GM12878 (cell line): Measurements from ENCODE around the gene TRIM67. TPM values are rescaled to one million over a fixed set of nuclear protein-coding genes. Genes with fewer than 3 reads are reported as not detected.

Experiments used
- ATAC-seq: fragments of 200-7000 bp; cut with Tn5 transposase; 3 replicates; pipeline ENCODE4 v1.9.1; 2020; ENCODE audit warnings: mild to moderate bottlenecking, moderate library complexity
- BruUV-seq: library from RNA; stranded (reverse); fragments of 400-500 nt; replicated peaks from 2 replicates; lab custom pipeline; 2021; lab: Mats Ljungman, UMichigan
- CTCF ChIA-PET: fragments of 300-600 bp; sonication (Branson Sonifier 250); formaldehyde crosslinking; extraction: SDS; loops from one replicate; lab custom pipeline; 2021; ENCODE audit warnings: inconsistent platforms; lab: Yijun Ruan, JAX
- POLR2A ChIA-PET: fragments of 350-600 bp; formaldehyde crosslinking; extraction: SDS; loops from one replicate; lab custom pipeline; 2021; ENCODE audit warnings: inconsistent platforms; lab: Charles Lee
- RAD21 ChIA-PET: fragments of 300-600 bp; sonication (Branson Sonifier 250); formaldehyde crosslinking; loops from one replicate; lab custom pipeline; 2023; ENCODE audit warnings: antibody characterized with exemption; ENCODE audit not compliant: unreplicated experiment; lab: Charles Lee
- SMC1A ChIA-PET: fragments of 300-600 bp; sonication (Branson Sonifier 250); formaldehyde crosslinking; loops from one replicate; lab custom pipeline; 2023; ENCODE audit not compliant: unreplicated experiment, uncharacterized antibody; lab: Charles Lee
- DNase-seq: peaks from one replicate; pipeline ENCODE4 v3.0.0-alpha.2; 2011; ENCODE audit warnings: low read depth, low spot score
- FAIRE-seq: peaks from 3 replicates; lab custom pipeline; 2011; peaks lifted over from hg19 to GRCh38; lab: Jason Lieb, UNC
- H2AFZ ChIP-seq: 2 replicates; pipeline ENCODE4 v1.6.0; 2011; ENCODE audit warnings: low read depth, low read length, control low read depth; ENCODE audit not compliant: control insufficient read depth
- H3K27ac ChIP-seq: 2 replicates; pipeline ENCODE4 v1.5.1; 2011; ENCODE audit warnings: control low read depth; ENCODE audit not compliant: control insufficient read depth, insufficient read depth
- H3K27me3 ChIP-seq, 2 experiments: replicated peaks in 1 of 2; 2 replicates each; pipeline versions ENCODE4 v1.6.0 to v1.6.1; 2011; ENCODE audit warnings: low read length in 1 of 2; ENCODE audit not compliant: control insufficient read depth in 2 of 2, insufficient read depth in 2 of 2
- H3K36me3 ChIP-seq, 2 experiments: 2 replicates each; pipeline ENCODE4 v1.5.1; 2011; ENCODE audit warnings: low read length in 1 of 2; ENCODE audit not compliant: control insufficient read depth in 2 of 2, insufficient read depth in 2 of 2
- H3K4me1 ChIP-seq: 2 replicates; pipeline ENCODE4 v1.6.1; 2011; ENCODE audit warnings: mild to moderate bottlenecking, low read length, moderate library complexity, mixed read lengths; ENCODE audit not compliant: control insufficient read depth, insufficient read depth
- H3K4me2 ChIP-seq: 2 replicates; pipeline ENCODE4 v1.6.0; 2011; ENCODE audit warnings: control low read depth; ENCODE audit not compliant: control insufficient read depth, insufficient read depth
- H3K4me3 ChIP-seq: fragments of 200-600 bp; sonication (generic); 2 replicates; pipeline ENCODE4 v1.5.1; 2016
- H3K79me2 ChIP-seq: 2 replicates; pipeline ENCODE4 v1.6.0; 2011; ENCODE audit warnings: low read length; ENCODE audit not compliant: control insufficient read depth, insufficient read depth
- H3K9ac ChIP-seq: 2 replicates; pipeline ENCODE4 v1.8.0; 2011; ENCODE audit warnings: low read length, control low read depth, mixed read lengths; ENCODE audit not compliant: control insufficient read depth, insufficient read depth
- H3K9me3 ChIP-seq: replicated peaks from 3 replicates; pipeline ENCODE4 v1.5.1; 2011; ENCODE audit warnings: mild to moderate bottlenecking, low read length; ENCODE audit not compliant: control insufficient read depth, insufficient read depth
- H4K20me1 ChIP-seq: 2 replicates; pipeline ENCODE4 v1.6.0; 2011; ENCODE audit not compliant: control insufficient read depth, insufficient read depth
- BCLAF1 ChIP-seq: fragments of 450-650 bp; IDR thresholded peaks from 2 replicates; pipeline ENCODE4 v1.6.1; 2017; ENCODE audit warnings: antibody characterized with exemption, mild to moderate bottlenecking, moderate library complexity
- IRF3 ChIP-seq: fragments of 450-650 bp; IDR thresholded peaks from 2 replicates; pipeline ENCODE4 v1.6.1; 2014; ENCODE audit warnings: mild to moderate bottlenecking
- PKNOX1 ChIP-seq: fragments of 450-650 bp; IDR thresholded peaks from 2 replicates; pipeline ENCODE4 v1.6.1; 2016; ENCODE audit warnings: mild to moderate bottlenecking
- PRDM15 ChIP-seq: fragments of 450-650 bp; formaldehyde crosslinking; IDR thresholded peaks from 2 replicates; pipeline ENCODE4 v1.4.0; 2020; ENCODE audit warnings: mild to moderate bottlenecking, moderate library complexity
- WGBS: methylation state at CpG from one replicate; pipeline ENCODE4 v1.1.6; 2016; ENCODE audit warnings: low lambda C conversion rate; ENCODE audit not compliant: insufficient replicate concordance, insufficient coverage; ENCODE audit errors: missing lambda C conversion rate; 5-methylcytosine and 5-hydroxymethylcytosine counted together
- in situ Hi-C: fragments of 300-500 bp; cut with MboI; formaldehyde crosslinking; loops from 9 replicates; pipeline ENCODE4 v1.14.3; 2018; ENCODE audit warnings: mixed read lengths
- intact Hi-C: fragments of 100-400 bp; cut with micrococcal nuclease; formaldehyde crosslinking; loops from one replicate; pipeline ENCODE4 v1.14.2; 2022; ENCODE audit not compliant: unreplicated experiment
- polyA plus RNA-seq, 11 experiments: library from polyadenylated mRNA; depleted of rRNA in 4 of 11; unstranded in 6 of 11; stranded (reverse) in 5 of 11; fragments of >200 nt; fragmentation: Nextera tagmentation in 4 of 11; fragmentation: Illumina TruSeq in 1 of 11; extraction: Ambion mirVana in 4 of 11; extraction: Trizol in 1 of 11; gene quantifications; 1 replicate in 1 of 11; 2 replicates in 10 of 11; pipeline versions ENCODE4 v1.2.1 to v1.2.3, GENCODE V29; 2011 to 2016; ENCODE audit warnings: inconsistent platforms in 2 of 11, missing spikeins in 2 of 11, low read depth in 1 of 11
- total RNA-seq, 4 experiments: library from RNA; depleted of rRNA in 3 of 4; stranded (reverse); fragments of >200 nt in 3 of 4; fragmentation: Illumina TruSeq in 1 of 4; extraction: Trizol in 1 of 4; gene quantifications; 2 replicates each; pipeline versions ENCODE4 v1.2.1 to v1.2.3, GENCODE V29; 2013 to 2021

Gene TRIM67
- total and polyA plus RNA-seq, 10 of the 15 experiments (the other 5 are each of a cell fraction or from before 2014, with no cell fraction given): under 0.01 to 0.01 TPM; not detected in 8

GRCh38 chr1:231188072-231188471 is 26.2 kb downstream of the TRIM67 start (continued):
- TF ChIP-seq IRF3: no peak

- no peaks in the 10 kb centered on the region for H3K36me3 ChIP-seq
- no peak for ATAC-seq
- peaks cover 0 to 5% of the 10 kb centered on the region in 2 experiments; a peak in 3 of 4 replicates for H3K27me3 ChIP-seq
- no peak for FAIRE-seq
- TF ChIP-seq BCLAF1 (no peak), PKNOX1 (no peak), PRDM15 (no peak)
- no peak overlapping the region for H3K4me3 ChIP-seq
- no peak overlapping the region for H2AFZ ChIP-seq
- no peak overlapping the region for H3K27ac ChIP-seq
- BruUV-seq: no TSS peak
- no peak for DNase-seq
- no peaks in the 10 kb centered on the region for H4K20me1 ChIP-seq
- POLR2A ChIA-PET: no interaction called here
- SMC1A ChIA-PET: interaction anchor here (1.4 kb wide), 1 partner anchor 12 kb away, joined by 3 read pairs; no protein-coding TSS in a partner anchor
- H3K9me3 ChIP-seq: no peaks in the 10 kb centered on the region
- no peak overlapping the region for H3K4me2 ChIP-seq
- CTCF ChIA-PET: no interaction called here
- in situ Hi-C loops (no loop called here), intact Hi-C loops (no loop called here)
- RAD21 ChIA-PET: no interaction called here
- no peaks in the 10 kb centered on the region for H3K4me1 ChIP-seq
- no peak overlapping the region for H3K9ac ChIP-seq
- 37% methylated on average over 7 of the region's 7 CpGs for WGBS
- H3K79me2 ChIP-seq: no peaks in the 10 kb centered on the region
Measured at GRCh38 chr1:231188768-231189167, 26.9 kb downstream of the TRIM67 start.
